Measurements from ENCODE around the gene MAN2B1. TPM values are rescaled to one million over a fixed set of nuclear protein-coding genes. Genes with fewer than 3 reads are reported as not detected.

Gene MAN2B1
- total and polyA plus RNA-seq, 2 donors (not counting 1 experiment from before 2014, with no cell fraction given) = 30.7 to 36.0 TPM

- TF ChIP-seq CTCF (conservative IDR thresholded peaks at IDR 0.05 in 1 of 2, IDR thresholded peaks at IDR 0.05 in 1 of 2; ENCODE audit: low read depth in 1 of 2, low read length in 2 of 2) = no peak
- TF ChIP-seq EZH2 (IDR thresholded peaks at IDR 0.05; ENCODE audit: low read length, missing control alignments) = no peak
- H3K79me2 ChIP-seq (ENCODE audit: control insufficient read depth, insufficient read depth, low read length) = peaks cover under 1% of the 10 kb centered on the region
- DNase-seq (ENCODE audit: low read depth in 2 of 2) = no peak
- no peaks in the 10 kb centered on the region for H3K9me3 ChIP-seq (ENCODE audit: control insufficient read depth, insufficient read depth, low read depth, low read length)
- H4K20me1 ChIP-seq (ENCODE audit: control insufficient read depth, extremely low read depth, insufficient read depth, low read length) = no peaks in the 10 kb centered on the region
- H2AFZ ChIP-seq (ENCODE audit: low read length) = no peak overlapping the region
- H3K9ac ChIP-seq (ENCODE audit: insufficient read depth, low read length) = no peak overlapping the region
- no peak overlapping the region for H3K4me3 ChIP-seq (replicated peaks in 1 of 4; ENCODE audit: control extremely low read depth in 1 of 4, insufficient read depth in 1 of 4, low read depth in 3 of 4, low read length in 4 of 4)
- H3K4me1 ChIP-seq (ENCODE audit: control insufficient read depth, extremely low read depth, insufficient read depth, low read length) = no peaks in the 10 kb centered on the region
- no peaks in the 10 kb centered on the region for H3K27me3 ChIP-seq (ENCODE audit: control insufficient read depth, insufficient read depth, low read length)
- H3K4me2 ChIP-seq (ENCODE audit: extremely low read depth, insufficient read depth, low read length) = no peak overlapping the region
- no peak overlapping the region for H3K27ac ChIP-seq (ENCODE audit: insufficient read depth, low read length)
- peaks cover 52% of the 10 kb centered on the region for H3K36me3 ChIP-seq (ENCODE audit: control insufficient read depth, insufficient read depth, low read length)
These were observed 39.8 kb upstream of the MAN2B1 start for GRCh38 chr19:12706332-12706718.

GRCh38 chr19:12705654-12706331 is 39.3 kb upstream of the MAN2B1 start:
- H4K20me1 ChIP-seq (ENCODE audit: control insufficient read depth, extremely low read depth, insufficient read depth, low read length) = no peaks in the 10 kb centered on the region
- H3K36me3 ChIP-seq (ENCODE audit: control insufficient read depth, insufficient read depth, low read length) = peaks cover 49% of the 10 kb centered on the region
- H3K4me3 ChIP-seq (replicated peaks in 1 of 4; ENCODE audit: control extremely low read depth in 1 of 4, insufficient read depth in 1 of 4, low read depth in 3 of 4, low read length in 4 of 4) = no peak overlapping the region
- TF ChIP-seq EZH2 (IDR thresholded peaks at IDR 0.05; ENCODE audit: low read length, missing control alignments) (no peak), CTCF (conservative IDR thresholded peaks at IDR 0.05 in 1 of 2, IDR thresholded peaks at IDR 0.05 in 1 of 2; ENCODE audit: low read depth in 1 of 2, low read length in 2 of 2) (no peak)
- H3K27ac ChIP-seq (ENCODE audit: insufficient read depth, low read length) = no peak overlapping the region
- H3K9me3 ChIP-seq (ENCODE audit: control insufficient read depth, insufficient read depth, low read depth, low read length) = no peaks in the 10 kb centered on the region
- H3K4me2 ChIP-seq (ENCODE audit: extremely low read depth, insufficient read depth, low read length) = no peak overlapping the region
- no peak overlapping the region for H2AFZ ChIP-seq (ENCODE audit: low read length)
- H3K79me2 ChIP-seq (ENCODE audit: control insufficient read depth, insufficient read depth, low read length) = no peaks in the 10 kb centered on the region
- H3K4me1 ChIP-seq (ENCODE audit: control insufficient read depth, extremely low read depth, insufficient read depth, low read length) = no peaks in the 10 kb centered on the region
- H3K27me3 ChIP-seq (ENCODE audit: control insufficient read depth, insufficient read depth, low read length) = no peaks in the 10 kb centered on the region
- no peak for DNase-seq (ENCODE audit: low read depth in 2 of 2)
- no peak overlapping the region for H3K9ac ChIP-seq (ENCODE audit: insufficient read depth, low read length)

- no peak for DNase-seq (ENCODE audit: low read depth in 2 of 2)
- H3K27me3 ChIP-seq (ENCODE audit: control insufficient read depth, insufficient read depth, low read length) = no peaks in the 10 kb centered on the region
- H2AFZ ChIP-seq (ENCODE audit: low read length) = no peak overlapping the region
- H3K4me3 ChIP-seq (replicated peaks in 1 of 4; ENCODE audit: control extremely low read depth in 1 of 4, insufficient read depth in 1 of 4, low read depth in 3 of 4, low read length in 4 of 4) = no peak overlapping the region
- no peaks in the 10 kb centered on the region for H3K4me1 ChIP-seq (ENCODE audit: control insufficient read depth, extremely low read depth, insufficient read depth, low read length)
- TF ChIP-seq EZH2 (IDR thresholded peaks at IDR 0.05; ENCODE audit: low read length, missing control alignments) = no peak
- TF ChIP-seq CTCF (conservative IDR thresholded peaks at IDR 0.05 in 1 of 2, IDR thresholded peaks at IDR 0.05 in 1 of 2; ENCODE audit: low read depth in 1 of 2, low read length in 2 of 2) = no peak
- H3K36me3 ChIP-seq (ENCODE audit: control insufficient read depth, insufficient read depth, low read length) = peaks cover 47% of the 10 kb centered on the region
- H4K20me1 ChIP-seq (ENCODE audit: control insufficient read depth, extremely low read depth, insufficient read depth, low read length) = no peaks in the 10 kb centered on the region
- H3K79me2 ChIP-seq (ENCODE audit: control insufficient read depth, insufficient read depth, low read length) = no peaks in the 10 kb centered on the region
- no peak overlapping the region for H3K9ac ChIP-seq (ENCODE audit: insufficient read depth, low read length)
- no peak overlapping the region for H3K27ac ChIP-seq (ENCODE audit: insufficient read depth, low read length)
- H3K9me3 ChIP-seq (ENCODE audit: control insufficient read depth, insufficient read depth, low read depth, low read length) = no peaks in the 10 kb centered on the region
- H3K4me2 ChIP-seq (ENCODE audit: extremely low read depth, insufficient read depth, low read length) = no peak overlapping the region
These were observed 38.6 kb upstream of the MAN2B1 start for GRCh38 chr19:12705169-12705568.

Data from fibroblast of lung (primary cell).